SKM-1 (cell line): ENCODE measurements around the gene UGT2B11.
"Not testable (repeated sequence)": the region's sequence is repeated elsewhere in the genome, so short reads cannot be mapped to it uniquely, and the experiment has no call there.

Source experiments
- DNase-seq: peaks from one replicate; lab custom pipeline; 2025; ENCODE audit not compliant: unreplicated experiment; lab: John Stamatoyannopoulos, UW

Gene UGT2B11

GRCh38 chr4:69170233-69171134, 44.1 kb downstream of the UGT2B11 start:
- DNase-seq = peak; percentile 1

GRCh38 chr4:69169171-69169570, 45.4 kb downstream of the UGT2B11 start:
- DNase-seq = not testable (repeated sequence)

- no peak for DNase-seq
These were observed 47.2 kb downstream of the UGT2B11 start for GRCh38 chr4:69167300-69167699.

- DNase-seq = not testable (repeated sequence)
These were observed 48.2 kb downstream of the UGT2B11 start for GRCh38 chr4:69166376-69166775.

GRCh38 chr4:69165707-69166106, 48.8 kb downstream of the UGT2B11 start:
- DNase-seq = not testable (repeated sequence)

- no peak for DNase-seq
These were observed 57.6 kb downstream of the UGT2B11 start for GRCh38 chr4:69156913-69157312.

GRCh38 chr4:69154021-69154420, 60.5 kb downstream of the UGT2B11 start:
- no peak for DNase-seq
